ENCODE results near the gene ATP10D.
A peak's percentile ranks its signal among the peaks of the same experiment; 100 is the strongest.
"Not testable (repeated sequence)": the region's sequence is repeated elsewhere in the genome, so short reads cannot be mapped to it uniquely, and the experiment has no call there.

The ATP10D gene

GRCh38 chr4:47485047-47485692 is at the start of gene ATP10D:
TSS of gene ATP10D (plus strand) at chr4:47485275. CDS start at chr4:47512541, 27,266 bp downstream.
- DNase-seq (ENCODE audit: low read depth), result peak; percentile 43

GRCh38 chr4:47442980-47443379 is 42.1 kb upstream of the ATP10D start:
- no peak for DNase-seq (ENCODE audit: low read depth)

- DNase-seq (ENCODE audit: low read depth), result no peak
These were observed 41.0 kb upstream of the ATP10D start for GRCh38 chr4:47444031-47444430.

- no peak for DNase-seq (ENCODE audit: low read depth)
These were observed 33.4 kb upstream of the ATP10D start for GRCh38 chr4:47451657-47452056.

- DNase-seq (ENCODE audit: low read depth), result no peak
These were observed 22.3 kb upstream of the ATP10D start for GRCh38 chr4:47462799-47463234.

- peak; percentile 95 for DNase-seq (ENCODE audit: low read depth)
These were observed 21.7 kb upstream of the ATP10D start, which contains the start of gene COMMD8 for GRCh38 chr4:47463235-47463956. TSS of gene COMMD8 (minus strand) at chr4:47463702. CDS start at chr4:47463651, 51 bp downstream.

GRCh38 chr4:47465004-47465403 is 20.1 kb upstream of the ATP10D start:
- DNase-seq (ENCODE audit: low read depth), result no peak

GRCh38 chr4:47466056-47466785 is 18.9 kb upstream of the ATP10D start:
- DNase-seq (ENCODE audit: low read depth), result no peak

GRCh38 chr4:47468706-47469365 is 16.2 kb upstream of the ATP10D start:
- DNase-seq (ENCODE audit: low read depth), result no peak

- DNase-seq (ENCODE audit: low read depth), result no peak
These were observed 15.1 kb upstream of the ATP10D start for GRCh38 chr4:47469951-47470350.

- DNase-seq (ENCODE audit: low read depth), result no peak
These were observed 14.0 kb upstream of the ATP10D start for GRCh38 chr4:47471064-47471463.

- no peak for DNase-seq (ENCODE audit: low read depth)
These were observed 13.5 kb upstream of the ATP10D start for GRCh38 chr4:47471591-47471990.

GRCh38 chr4:47473141-47473750 is 11.8 kb upstream of the ATP10D start:
- no peak for DNase-seq (ENCODE audit: low read depth)

GRCh38 chr4:47474799-47475198 is 10.3 kb upstream of the ATP10D start:
- no peak for DNase-seq (ENCODE audit: low read depth)

- no peak for DNase-seq (ENCODE audit: low read depth)
These were observed 9.7 kb upstream of the ATP10D start for GRCh38 chr4:47475411-47475810.

- no peak for DNase-seq (ENCODE audit: low read depth)
These were observed 6.3 kb upstream of the ATP10D start for GRCh38 chr4:47478804-47479203.

GRCh38 chr4:47482326-47482725 is 2.7 kb upstream of the ATP10D start:
- DNase-seq (ENCODE audit: low read depth), result no peak

- DNase-seq (ENCODE audit: low read depth), result no peak
These were observed 1.3 kb upstream of the ATP10D start for GRCh38 chr4:47483745-47484144.

- no peak for DNase-seq (ENCODE audit: low read depth)
These were observed 907 bp upstream of the ATP10D start for GRCh38 chr4:47484168-47484567.

- DNase-seq (ENCODE audit: low read depth), result no peak
These were observed 693 bp downstream of the ATP10D start for GRCh38 chr4:47485768-47486167.

GRCh38 chr4:47486231-47486673 is 1.2 kb downstream of the ATP10D start:
- DNase-seq (ENCODE audit: low read depth), result no peak

GRCh38 chr4:47486727-47487126 is 1.7 kb downstream of the ATP10D start:
- DNase-seq (ENCODE audit: low read depth), result not testable (repeated sequence)

All from stimulated activated CD4-positive, alpha-beta T cell treated with anti-CD3 and anti-CD28 coated beads, Interleukin-2, amount 100 ng/mL, for 4 hours (primary cell).